GM20000 (cell line): ENCODE measurements around the gene ANKRD29.
"Not testable (repeated sequence)": the region's sequence is repeated elsewhere in the genome, so short reads cannot be mapped to it uniquely, and the experiment has no call there.

ENCODE experiments used
- DNase-seq: peaks from one replicate; pipeline ENCODE4 v3.0.0; 2012; ENCODE audit warnings: low spot score
- TF ChIP-seq, protein P1 (sequence below): IDR thresholded peaks from 2 replicates; pipeline ENCODE4 v1.5.1; 2012; ENCODE audit warnings: mild to moderate bottlenecking, control low read depth; ENCODE audit errors: extremely low read depth, missing control alignments

Gene ANKRD29

DNA sequence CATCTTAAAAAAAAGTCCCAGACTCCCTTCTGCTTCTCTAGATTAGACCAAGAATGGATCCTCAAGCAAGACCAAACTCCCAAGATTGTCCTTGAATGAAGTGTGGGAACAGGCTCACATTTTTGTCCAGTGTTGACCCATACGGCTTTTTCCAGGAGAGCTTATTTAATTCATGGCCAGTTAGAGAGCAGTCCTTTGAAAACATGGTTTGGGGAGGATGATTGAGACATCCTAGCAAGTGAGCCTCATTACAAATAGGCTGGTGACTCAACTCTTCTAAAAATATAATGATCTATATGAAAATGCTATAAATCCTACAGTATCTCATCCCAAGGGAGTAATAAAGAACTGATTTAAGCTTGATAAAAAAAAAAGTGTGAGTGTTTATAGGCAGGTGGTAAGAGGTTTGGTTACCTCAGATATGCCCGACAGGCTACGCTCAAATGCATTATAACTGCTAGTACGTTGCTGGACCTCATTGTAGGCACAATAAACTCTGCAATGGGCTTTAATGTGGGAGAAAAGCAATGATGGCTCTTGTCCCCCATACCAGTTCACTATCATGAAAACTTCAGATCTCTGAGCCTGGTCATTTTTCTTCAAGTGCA is 17.0 kb downstream of the ANKRD29 start:
- TF ChIP-seq, protein P1, sequence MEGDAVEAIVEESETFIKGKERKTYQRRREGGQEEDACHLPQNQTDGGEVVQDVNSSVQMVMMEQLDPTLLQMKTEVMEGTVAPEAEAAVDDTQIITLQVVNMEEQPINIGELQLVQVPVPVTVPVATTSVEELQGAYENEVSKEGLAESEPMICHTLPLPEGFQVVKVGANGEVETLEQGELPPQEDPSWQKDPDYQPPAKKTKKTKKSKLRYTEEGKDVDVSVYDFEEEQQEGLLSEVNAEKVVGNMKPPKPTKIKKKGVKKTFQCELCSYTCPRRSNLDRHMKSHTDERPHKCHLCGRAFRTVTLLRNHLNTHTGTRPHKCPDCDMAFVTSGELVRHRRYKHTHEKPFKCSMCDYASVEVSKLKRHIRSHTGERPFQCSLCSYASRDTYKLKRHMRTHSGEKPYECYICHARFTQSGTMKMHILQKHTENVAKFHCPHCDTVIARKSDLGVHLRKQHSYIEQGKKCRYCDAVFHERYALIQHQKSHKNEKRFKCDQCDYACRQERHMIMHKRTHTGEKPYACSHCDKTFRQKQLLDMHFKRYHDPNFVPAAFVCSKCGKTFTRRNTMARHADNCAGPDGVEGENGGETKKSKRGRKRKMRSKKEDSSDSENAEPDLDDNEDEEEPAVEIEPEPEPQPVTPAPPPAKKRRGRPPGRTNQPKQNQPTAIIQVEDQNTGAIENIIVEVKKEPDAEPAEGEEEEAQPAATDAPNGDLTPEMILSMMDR = no peak
- DNase-seq = no peak

DNA sequence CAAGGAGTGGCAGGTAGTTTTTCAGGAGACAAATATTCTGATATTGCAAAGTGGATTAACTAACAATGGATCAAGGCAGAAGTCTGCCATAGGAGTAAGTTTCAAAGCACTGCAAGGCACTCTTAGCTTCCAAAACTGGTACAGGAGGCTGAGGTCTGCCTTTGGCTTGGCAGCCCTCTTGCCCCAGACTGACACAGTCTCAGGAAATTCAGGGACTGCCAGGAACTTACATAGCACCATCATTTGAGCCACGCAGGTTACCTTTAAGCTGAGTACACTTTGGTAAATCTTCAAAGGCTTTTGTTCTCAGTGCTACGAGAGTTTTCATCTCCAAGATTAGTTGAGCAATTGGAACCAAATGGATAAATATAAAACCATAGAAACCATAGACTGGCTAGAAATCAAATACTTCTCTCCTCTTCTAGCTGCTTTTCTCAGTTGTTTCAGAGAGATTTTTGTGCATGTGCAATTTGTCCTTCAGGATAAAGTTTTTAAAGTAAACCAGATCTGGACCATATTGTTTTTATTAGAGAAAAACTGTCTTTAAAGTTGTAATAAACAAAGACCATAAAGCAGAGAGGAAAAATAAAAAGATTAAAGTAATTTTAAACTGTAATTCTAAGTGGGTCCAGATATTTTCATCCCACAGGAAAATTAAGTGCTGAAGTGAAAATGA is 18.8 kb downstream of the ANKRD29 start:
- no peak for DNase-seq
- TF ChIP-seq, protein P1 = no peak

DNA sequence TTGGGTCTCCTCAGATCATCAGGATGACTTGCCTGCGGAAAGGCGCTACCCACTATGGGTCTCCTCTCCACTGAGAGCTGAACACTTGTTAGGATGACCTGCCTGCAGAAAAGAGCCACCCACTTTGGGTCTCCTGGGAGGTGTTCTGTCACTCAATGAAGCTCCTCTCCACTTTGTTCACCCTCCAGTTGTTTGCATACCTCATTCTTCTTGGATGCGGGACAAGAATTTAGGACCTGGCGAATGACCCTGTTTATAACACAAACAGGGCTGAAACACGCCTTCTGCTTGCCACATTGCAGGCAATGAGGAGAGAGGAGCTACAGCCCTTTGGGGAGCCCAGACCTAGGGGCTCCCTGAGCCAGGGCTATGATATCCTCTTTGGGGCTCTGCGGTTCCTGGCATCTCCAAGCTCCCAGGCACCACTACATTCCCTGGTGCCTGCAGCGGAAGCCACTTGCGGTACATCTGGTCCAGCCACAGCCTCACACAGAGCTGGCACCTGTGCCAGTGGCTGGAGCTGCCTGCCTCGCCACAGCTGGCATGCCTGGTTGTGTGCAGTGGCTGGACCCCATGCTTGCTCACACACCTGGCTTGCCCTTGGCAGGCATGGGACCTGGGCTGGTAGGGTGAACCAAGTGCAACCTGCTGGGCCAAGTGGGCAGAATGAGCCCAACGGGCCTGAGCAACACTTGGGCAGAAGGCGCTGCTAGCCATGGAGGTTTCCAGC is 20.6 kb downstream of the ANKRD29 start:
- TF ChIP-seq, protein P1 = no peak
- no peak for DNase-seq

DNA sequence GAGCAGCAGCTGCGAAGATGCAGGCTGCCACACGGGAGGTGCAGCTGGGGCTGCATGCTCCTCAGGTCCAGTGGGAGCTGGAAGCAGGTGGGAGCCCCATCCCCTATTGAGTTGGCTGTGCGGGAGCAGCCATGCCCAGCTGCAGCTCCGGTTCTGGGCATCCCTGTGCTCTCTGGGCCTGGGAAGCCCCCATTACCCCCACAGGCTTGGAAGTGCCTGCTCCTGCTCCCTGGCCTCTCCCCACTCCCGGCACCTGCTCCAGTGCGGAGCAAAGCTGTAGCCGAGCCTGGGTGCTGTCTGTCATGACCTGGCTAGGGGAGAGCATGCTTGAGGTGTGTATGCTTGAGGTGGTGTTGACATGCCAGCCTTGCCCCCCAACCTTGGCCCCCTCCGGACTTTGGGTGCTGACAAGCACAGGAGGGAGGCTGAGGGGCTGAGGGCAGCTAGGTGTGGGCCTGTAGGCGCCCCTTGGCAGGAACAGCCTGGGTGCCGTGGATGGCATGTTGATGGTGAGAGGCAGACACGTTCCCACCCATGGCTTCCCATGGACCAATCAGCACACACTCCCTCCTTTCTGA is 21.5 kb downstream of the ANKRD29 start:
- DNase-seq = no peak
- TF ChIP-seq, protein P1 = no peak

DNA sequence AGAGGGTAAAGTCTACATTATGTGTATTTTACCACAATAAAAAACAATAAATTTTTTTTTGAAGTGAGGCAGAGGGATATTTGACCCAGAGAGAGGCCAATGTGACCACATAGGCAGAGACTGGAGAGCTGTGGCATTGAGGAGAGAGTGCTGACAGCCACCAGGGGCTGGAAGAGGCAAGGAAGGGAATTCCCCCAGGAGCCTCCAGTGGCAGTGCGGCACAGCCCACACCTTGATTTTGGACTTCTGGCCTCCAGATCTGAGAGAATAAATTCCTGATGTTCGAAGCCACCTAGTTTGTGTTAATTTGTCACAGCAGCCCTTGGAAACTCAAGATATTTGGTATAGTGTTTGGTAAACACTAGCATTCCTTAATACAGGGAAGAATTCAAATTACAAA is 22.7 kb downstream of the ANKRD29 start:
- TF ChIP-seq, protein P1 = no peak
- DNase-seq = no peak

DNA sequence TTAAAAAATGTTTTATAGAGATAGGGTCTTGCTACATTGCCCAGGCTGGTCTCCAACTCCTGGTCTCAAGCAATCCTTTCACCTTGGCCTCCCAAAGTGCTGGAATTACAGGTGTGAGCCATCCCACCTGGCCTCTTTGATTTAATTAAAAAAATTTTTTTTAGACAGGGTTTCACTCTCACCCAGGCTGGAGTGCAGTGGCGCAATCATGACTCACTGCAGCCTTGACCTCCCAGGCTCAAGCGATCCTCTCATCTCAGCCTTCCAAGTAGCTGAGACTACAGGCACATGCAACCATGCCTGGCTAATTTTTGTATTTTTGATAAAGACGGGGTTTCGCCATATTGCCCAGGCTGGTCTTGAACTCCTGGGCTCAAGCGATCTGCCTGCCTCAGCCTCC is 26.3 kb downstream of the ANKRD29 start:
- not testable (repeated sequence) for DNase-seq

DNA sequence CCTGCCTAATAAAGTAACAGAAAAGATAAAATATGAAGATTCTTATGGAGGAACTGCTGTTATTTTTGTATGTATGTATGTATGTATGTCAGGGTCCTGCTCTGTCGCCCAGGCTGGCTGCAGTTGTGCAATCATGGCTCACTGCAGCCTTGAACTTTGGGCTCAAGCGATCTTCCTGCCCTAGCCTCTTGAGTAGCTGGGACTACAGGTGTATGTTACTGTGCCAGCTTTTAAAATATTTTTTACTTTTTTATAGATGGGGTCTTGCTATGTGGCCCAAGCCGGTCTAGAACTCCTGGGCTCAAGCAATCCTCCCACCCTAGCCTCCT is 26.7 kb downstream of the ANKRD29 start:
- TF ChIP-seq, protein P1 = no peak
- DNase-seq = no peak
